GM13977 (cell line): ENCODE measurements around the gene MLPH.

ENCODE experiments used
- DNase-seq: peaks from one replicate; pipeline ENCODE4 v3.0.0; 2012; ENCODE audit warnings: low spot score
- in situ Hi-C: fragments of 300-500 bp; cut with MboI; formaldehyde crosslinking; loops from one replicate; pipeline ENCODE4 v1.12.0; 2022; ENCODE audit warnings: low sequenced_read_pairs, low pct_unique_long_range_greater_than_20kb, mixed read lengths, inconsistent platforms; ENCODE audit not compliant: unreplicated experiment
- TF ChIP-seq, protein P1 (sequence below): IDR thresholded peaks from 2 replicates; pipeline ENCODE4 v1.5.1; 2012; ENCODE audit warnings: mild to moderate bottlenecking, control low read depth; ENCODE audit not compliant: insufficient read depth; ENCODE audit errors: extremely low read depth, missing control alignments

The MLPH gene

DNA sequence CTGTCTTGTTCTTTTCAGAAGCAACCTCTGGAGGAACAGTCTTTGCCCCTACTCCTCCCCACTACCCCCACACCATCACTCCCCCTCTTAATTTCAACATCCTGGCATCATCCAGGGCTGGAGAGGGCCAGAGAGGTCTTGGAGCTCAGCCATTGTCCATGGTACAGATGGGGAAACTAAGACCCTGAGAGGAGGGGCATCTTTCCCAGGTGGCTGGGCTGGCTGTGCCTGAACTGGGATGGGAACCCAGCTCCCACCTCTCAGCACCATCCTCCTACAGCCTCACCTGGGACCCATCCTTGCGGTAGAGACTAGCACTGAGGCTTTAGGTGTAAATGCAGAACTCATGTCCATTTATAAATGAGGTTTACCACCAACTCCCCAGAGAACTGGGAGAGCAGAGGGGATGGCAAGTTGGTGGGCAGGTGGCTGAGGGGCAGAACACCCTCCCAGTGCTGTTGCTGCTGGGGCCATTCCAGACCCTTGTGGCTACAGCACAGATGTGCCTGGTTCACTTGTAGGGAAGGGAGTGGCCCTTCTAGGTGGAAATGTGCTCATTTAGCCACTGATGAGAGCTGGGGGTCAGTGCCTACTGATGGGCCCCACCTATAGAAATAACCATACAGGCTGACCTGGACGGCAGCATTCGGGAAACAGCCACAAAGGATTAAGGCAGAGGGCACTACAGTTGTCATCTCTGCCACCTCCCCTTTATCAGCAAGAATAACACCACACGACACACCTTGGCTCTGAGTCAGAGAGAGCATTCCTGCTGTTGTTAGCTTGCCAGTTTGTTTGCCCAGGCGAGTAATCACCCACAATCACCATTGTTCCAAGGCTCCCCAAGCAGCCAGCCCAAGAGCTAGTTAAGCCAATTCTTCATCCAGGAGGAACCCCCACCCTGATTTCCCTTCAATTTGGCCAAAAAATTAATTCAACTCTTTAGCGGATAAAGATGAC, 2.1 kb downstream of the MLPH start:
- TF ChIP-seq, protein P1, sequence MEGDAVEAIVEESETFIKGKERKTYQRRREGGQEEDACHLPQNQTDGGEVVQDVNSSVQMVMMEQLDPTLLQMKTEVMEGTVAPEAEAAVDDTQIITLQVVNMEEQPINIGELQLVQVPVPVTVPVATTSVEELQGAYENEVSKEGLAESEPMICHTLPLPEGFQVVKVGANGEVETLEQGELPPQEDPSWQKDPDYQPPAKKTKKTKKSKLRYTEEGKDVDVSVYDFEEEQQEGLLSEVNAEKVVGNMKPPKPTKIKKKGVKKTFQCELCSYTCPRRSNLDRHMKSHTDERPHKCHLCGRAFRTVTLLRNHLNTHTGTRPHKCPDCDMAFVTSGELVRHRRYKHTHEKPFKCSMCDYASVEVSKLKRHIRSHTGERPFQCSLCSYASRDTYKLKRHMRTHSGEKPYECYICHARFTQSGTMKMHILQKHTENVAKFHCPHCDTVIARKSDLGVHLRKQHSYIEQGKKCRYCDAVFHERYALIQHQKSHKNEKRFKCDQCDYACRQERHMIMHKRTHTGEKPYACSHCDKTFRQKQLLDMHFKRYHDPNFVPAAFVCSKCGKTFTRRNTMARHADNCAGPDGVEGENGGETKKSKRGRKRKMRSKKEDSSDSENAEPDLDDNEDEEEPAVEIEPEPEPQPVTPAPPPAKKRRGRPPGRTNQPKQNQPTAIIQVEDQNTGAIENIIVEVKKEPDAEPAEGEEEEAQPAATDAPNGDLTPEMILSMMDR, result no peak
- in situ Hi-C loops, result no loop called here
- no peak for DNase-seq

GRCh38 chr2:237490009-237490711, 3.1 kb downstream of the MLPH start:
- TF ChIP-seq, protein P1, result no peak
- in situ Hi-C loops, result no loop called here
- no peak for DNase-seq

DNA sequence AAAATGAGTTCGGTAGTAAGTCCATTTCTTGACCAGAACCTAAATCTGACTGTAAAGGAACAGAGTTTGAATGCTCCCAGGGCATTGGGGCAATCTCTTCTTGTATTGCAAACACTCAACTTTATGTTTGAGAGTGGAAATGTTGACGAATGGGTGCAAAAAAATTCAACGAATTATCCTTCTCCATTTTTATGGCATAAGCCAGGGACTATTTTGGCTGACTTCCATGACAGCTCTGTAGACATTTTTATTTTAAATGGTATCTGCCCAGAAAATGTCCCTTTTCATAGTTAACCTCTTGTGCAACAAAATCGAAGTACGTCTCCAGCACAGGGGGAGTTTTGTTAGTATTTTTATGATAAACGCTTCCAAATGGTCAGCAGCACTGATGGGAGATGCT, 3.7 kb downstream of the MLPH start:
- no peak for DNase-seq
- TF ChIP-seq, protein P1, result no peak
- in situ Hi-C loops, result no loop called here

DNA sequence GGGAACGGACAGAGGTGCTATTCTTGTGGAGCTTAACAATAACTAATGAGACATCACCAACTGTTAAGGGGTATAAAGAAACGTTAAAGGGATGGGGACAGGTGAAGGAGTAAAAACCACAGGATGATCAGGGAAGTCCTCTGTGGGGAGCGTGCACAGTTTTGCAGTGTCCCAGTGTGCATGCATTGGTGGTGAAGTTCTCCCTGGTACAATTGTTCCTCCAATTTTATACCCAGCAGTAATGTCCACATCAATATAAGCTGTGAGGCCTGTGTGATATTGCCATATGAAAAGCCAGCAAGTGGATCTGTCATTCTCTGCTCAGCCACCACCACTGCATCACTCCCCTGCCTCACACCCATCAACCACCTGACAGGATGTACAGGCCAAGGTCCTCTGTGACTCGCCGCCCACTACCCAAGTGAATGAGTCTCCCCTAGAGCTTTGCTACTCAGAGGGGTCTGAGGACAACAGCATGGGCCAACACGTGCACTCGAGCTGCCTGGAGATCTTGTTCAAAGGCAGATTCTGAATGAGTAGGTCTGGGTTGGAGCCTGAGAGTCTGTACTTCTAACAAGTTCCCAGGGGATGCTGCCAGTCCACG, 4.6 kb downstream of the MLPH start:
- no peak for DNase-seq
- in situ Hi-C loops, result no loop called here
- TF ChIP-seq, protein P1, result no peak

DNA sequence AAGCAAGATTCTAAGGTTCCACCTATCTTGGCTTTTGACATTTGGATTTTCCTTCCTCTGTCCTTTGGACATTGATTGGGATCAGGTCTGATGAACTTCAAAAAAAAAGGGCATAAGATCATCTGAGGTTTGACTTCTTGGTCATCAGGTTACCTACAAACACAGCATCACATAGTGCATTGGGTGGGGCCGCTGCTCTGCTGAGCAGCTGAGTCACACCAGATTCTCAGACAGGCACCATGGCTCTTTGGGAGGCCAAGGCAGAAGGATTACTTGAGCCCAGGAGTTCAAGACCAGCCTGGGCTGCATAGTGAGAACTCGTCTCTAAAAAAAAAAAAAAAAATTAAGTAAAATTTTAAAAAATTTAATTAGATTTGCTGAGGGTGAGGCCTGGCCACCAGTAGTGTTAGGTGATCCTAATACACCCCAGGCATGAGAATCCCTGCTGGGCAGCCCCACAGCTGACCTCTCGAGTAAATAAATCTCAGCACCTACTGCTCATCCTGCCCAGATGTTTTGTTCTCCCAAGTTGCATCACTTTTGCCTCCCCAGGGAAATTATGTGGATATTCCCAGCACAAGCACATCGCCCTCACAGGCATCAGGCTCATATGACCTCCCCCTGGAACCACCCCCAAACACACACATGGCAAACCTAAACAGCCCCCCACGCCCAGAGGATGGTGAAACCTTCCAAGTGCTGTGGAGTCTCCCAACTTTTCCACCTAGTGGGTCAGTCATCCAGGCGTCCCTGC, 5.3 kb downstream of the MLPH start:
- DNase-seq, result no peak
- TF ChIP-seq, protein P1, result no peak
- in situ Hi-C loops, result no loop called here

DNA sequence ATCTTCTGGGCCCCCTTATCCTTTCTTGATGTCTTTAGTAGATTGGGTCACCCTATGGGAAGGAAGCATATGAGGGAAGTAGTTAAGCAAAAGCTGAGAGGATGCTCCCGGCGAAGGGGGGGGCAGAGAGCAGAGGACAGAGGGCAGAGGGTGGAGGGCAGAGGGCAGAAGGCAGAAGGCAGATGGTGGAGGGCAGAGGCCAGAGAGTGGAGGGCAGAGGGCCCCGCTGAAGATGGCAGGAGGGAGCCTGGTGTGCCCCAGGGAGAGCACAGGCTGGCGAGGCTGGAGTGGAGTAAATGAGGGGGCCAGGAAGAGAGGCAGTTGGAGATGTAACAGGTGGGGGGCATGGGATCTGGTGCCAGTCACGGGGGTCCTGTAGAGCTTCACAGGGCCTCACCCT, 7.0 kb downstream of the MLPH start:
- TF ChIP-seq, protein P1, result no peak
- in situ Hi-C loops, result no loop called here
- no peak for DNase-seq
